Measurements from ENCODE around the gene PTTG1IP2. TPM values are rescaled to one million over a fixed set of nuclear protein-coding genes. Genes with fewer than 3 reads are reported as not detected.

PTTG1IP2 gene
- total RNA-seq, 4 donors from 2014 or later, result not detected

DNA sequence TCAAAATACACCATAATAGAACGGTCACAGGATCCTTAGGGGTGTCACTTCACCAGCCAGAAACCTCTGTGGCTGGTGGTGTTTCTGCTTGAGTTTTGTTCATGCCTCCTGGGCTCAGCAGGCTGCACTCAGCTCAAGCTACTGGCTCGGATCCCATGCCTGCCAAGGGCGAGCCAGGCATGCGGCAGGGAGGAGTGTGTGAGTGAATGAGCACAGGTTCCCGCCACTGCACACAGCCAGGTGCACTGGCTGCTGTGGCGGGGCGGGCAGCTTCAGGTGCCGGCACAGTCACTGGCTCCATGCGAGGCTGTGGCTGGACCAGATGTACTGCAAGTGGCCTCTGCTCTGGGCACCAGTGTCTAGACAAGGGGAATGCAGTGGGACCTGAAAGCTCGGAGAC, 36.7 kb upstream of the PTTG1IP2 start:
- no peak for TF ChIP-seq POLR2AphosphoS5 (IDR thresholded peaks at IDR 0.05)
- TF ChIP-seq, protein P1, sequence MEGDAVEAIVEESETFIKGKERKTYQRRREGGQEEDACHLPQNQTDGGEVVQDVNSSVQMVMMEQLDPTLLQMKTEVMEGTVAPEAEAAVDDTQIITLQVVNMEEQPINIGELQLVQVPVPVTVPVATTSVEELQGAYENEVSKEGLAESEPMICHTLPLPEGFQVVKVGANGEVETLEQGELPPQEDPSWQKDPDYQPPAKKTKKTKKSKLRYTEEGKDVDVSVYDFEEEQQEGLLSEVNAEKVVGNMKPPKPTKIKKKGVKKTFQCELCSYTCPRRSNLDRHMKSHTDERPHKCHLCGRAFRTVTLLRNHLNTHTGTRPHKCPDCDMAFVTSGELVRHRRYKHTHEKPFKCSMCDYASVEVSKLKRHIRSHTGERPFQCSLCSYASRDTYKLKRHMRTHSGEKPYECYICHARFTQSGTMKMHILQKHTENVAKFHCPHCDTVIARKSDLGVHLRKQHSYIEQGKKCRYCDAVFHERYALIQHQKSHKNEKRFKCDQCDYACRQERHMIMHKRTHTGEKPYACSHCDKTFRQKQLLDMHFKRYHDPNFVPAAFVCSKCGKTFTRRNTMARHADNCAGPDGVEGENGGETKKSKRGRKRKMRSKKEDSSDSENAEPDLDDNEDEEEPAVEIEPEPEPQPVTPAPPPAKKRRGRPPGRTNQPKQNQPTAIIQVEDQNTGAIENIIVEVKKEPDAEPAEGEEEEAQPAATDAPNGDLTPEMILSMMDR (IDR thresholded peaks at IDR 0.05), result no peak
- no peak for TF ChIP-seq POLR2A (IDR thresholded peaks at IDR 0.05)
- TF ChIP-seq EP300 (IDR thresholded peaks at IDR 0.05), result no peak
- H3K36me3 ChIP-seq, result no peaks in the 10 kb centered on the region
- no peak for ATAC-seq

DNA sequence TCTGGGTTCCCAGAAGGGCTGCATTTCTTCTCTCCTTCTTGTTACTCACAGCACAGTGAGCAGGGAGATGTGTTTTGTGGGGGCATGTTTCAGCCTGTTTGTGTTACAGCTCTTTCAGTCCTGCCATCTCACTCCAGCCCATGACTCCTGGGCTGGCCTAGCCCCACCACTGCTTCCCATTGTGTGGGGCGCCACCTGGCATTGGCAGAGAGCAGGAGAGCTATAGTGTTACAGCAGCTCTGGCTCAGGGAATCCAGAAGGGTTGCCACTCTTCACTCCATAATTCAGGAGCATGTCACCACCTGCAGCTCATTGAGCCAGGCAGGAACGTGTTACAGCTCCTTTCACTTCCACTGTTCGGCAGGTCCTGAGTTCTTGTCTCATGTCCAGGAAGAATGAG, 36.2 kb upstream of the PTTG1IP2 start:
- Histone ChIP-seq H3K36me3 (no peaks in the 10 kb centered on the region), H3K27me3 (no peaks in the 10 kb centered on the region), H3K27ac (no peak overlapping the region), H3K4me1 (no peaks in the 10 kb centered on the region), H3K9me3 (peaks cover 0 to 8% (median 0%) of the 10 kb centered on the region in 3 donors), H3K4me3 (no peak overlapping the region)
- TF ChIP-seq EP300 (IDR thresholded peaks at IDR 0.05) (no peak), POLR2A (IDR thresholded peaks at IDR 0.05) (no peak), POLR2AphosphoS5 (IDR thresholded peaks at IDR 0.05) (no peak)
- TF ChIP-seq, protein P1 (IDR thresholded peaks at IDR 0.05), result no peak
- ATAC-seq, result no peak
- WGBS, 2 donors (ENCODE audit: low coverage in 1 of 2), result no CpG with 5 or more reads among the region's 3 CpGs

More for the DNA sequence above, 36.7 kb upstream of the PTTG1IP2 start:
- Histone ChIP-seq H3K4me3 (no peak overlapping the region), H3K9me3 (peaks cover 0 to 8% (median 0%) of the 10 kb centered on the region in 3 donors), H3K27me3 (no peaks in the 10 kb centered on the region), H3K4me1 (no peaks in the 10 kb centered on the region), H3K27ac (no peak overlapping the region)
- WGBS, 2 donors (ENCODE audit: low coverage in 1 of 2), result 54% methylated on average over 5 of the region's 10 CpGs; no CpG with 5 or more reads in 1 of the 2 donors

DNA sequence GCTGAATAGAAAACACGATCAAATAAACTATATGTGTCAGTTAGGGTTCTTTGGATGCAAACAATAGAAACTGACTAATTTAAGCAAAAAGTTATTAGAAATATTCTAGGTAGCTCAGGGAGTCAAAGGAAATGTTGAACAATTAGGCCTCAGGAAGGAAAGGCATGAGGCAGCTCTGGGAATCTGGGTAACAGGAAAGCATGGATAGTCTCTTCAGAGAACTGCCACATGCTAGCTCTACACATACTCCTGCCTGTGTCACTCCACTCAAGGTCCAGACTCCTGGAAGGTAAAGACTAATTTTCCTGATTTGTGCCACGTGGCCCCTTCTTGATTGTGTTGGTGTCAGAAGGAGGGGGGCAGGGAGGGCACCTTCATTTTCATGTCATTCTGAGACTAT, 23.8 kb upstream of the PTTG1IP2 start:
- Histone ChIP-seq H3K4me1 (no peaks in the 10 kb centered on the region), H3K36me3 (no peaks in the 10 kb centered on the region), H3K27ac (no peak overlapping the region), H3K27me3 (no peaks in the 10 kb centered on the region), H3K9me3 (no peaks in the 10 kb centered on the region), H3K4me3 (no peak overlapping the region)
- WGBS, 2 donors (ENCODE audit: low coverage in 1 of 2), result 38 to 63% methylated on average over 2 of the region's 2 CpGs
- no peak for ATAC-seq
- no peak for TF ChIP-seq EP300 (IDR thresholded peaks at IDR 0.05)
- TF ChIP-seq POLR2AphosphoS5 (IDR thresholded peaks at IDR 0.05), result no peak
- no peak for TF ChIP-seq POLR2A (IDR thresholded peaks at IDR 0.05)
- TF ChIP-seq, protein P1 (IDR thresholded peaks at IDR 0.05), result no peak

DNA sequence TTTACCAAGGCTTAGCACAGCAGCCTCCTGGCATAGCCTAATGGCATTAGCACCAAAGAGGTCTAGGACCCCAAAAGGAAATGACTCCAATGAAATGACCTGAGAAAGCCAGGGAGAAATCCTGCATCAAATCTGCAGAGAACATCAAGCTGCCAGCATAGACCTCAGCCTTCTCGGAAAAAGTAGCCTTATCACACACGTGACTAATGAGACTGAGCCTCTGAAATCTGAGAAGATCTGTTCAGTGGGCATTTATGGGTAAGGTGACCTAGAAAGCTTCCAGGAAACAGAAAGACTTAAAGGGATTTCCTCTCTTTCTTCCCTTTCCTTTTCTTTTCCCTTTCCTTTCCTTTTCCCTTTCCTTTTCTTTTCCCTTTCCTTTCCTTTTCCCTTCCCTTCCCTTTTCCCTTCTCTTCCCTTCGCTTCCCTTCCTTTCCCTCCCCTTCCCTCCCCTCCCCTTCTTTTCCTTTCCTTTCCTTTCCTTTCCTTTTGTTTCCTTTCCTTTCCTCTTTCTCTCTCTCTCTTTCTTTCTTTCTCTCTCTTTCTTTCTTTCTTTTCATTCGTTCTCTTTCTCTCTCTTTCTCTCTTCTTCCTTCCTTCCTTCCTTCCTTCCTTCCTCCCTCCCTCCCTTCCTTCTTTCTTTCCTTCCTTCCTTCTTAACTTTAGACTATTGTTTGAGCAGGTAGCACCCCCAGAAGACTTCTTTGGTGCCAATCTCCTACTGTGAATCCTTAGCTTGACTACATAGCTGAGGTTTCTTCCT, 23.1 kb upstream of the PTTG1IP2 start:
- no peak for ATAC-seq
- no peaks in the 10 kb centered on the region for H3K27me3 ChIP-seq
- no peak overlapping the region for H3K27ac ChIP-seq
- H3K36me3 ChIP-seq, result no peaks in the 10 kb centered on the region
- 43 to 49% methylated on average over 3 to 4 of the region's 4 CpGs for WGBS, 2 donors (ENCODE audit: low coverage in 1 of 2)
- TF ChIP-seq POLR2AphosphoS5 (IDR thresholded peaks at IDR 0.05) (no peak), EP300 (IDR thresholded peaks at IDR 0.05) (no peak), POLR2A (IDR thresholded peaks at IDR 0.05) (no peak)
- H3K9me3 ChIP-seq, result no peaks in the 10 kb centered on the region
- H3K4me1 ChIP-seq, result no peaks in the 10 kb centered on the region
- no peak overlapping the region for H3K4me3 ChIP-seq

DNA sequence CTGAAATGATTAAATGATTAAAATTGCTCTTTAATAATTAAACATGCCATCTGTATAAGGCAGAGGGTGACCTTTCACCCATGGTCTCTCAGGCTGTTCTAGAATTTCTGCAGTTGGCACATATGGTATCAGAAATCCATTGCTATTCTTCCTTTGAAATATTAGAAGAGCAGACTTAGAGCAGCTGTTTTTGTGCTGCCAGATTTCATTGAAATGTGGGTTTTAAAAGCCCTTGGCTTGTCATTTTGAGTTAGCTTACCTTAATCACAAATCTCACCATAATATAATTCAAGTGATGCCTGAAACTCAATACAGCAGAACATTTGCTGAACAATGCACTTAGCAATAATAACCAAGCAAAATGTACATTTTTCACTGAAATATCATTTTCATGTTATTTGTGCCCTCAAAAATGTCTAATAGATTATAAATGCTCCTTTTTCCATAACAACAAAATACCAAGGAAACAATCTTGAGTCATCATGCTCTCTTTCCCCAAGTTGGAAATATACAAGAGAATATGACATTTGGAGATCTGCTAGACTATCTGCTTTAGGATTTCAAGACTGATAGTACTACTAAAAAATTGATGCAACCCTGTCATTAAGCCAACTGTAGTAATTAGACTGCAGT, 16.1 kb upstream of the PTTG1IP2 start:
- no peak for ATAC-seq
- H3K9me3 ChIP-seq, result no peaks in the 10 kb centered on the region
- H3K27ac ChIP-seq, result no peak overlapping the region
- no peaks in the 10 kb centered on the region for H3K36me3 ChIP-seq
- H3K27me3 ChIP-seq, result no peaks in the 10 kb centered on the region
- H3K4me3 ChIP-seq, result no peak overlapping the region
- H3K4me1 ChIP-seq, result peaks cover 0 to 4% (median 0%) of the 10 kb centered on the region in 3 donors
- TF ChIP-seq POLR2A (IDR thresholded peaks at IDR 0.05), result no peak

DNA sequence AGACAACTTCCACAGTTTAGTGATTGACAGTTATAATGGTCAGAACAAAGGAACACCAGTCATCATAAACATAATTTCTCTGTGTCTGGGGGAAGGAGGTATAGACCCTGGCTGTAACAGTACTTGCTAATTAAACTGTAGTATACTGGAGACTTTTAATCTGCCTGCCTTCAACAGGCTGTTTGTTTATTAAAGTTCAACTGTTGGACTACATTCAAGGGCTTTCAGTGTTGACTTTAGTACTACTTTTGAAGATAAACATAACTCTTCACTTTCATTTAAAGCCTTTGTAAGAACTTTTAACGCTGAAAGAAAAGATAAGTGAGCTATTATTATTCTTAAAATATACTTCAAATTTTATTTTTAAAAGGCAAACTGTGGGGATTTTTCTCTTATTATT, 15.5 kb upstream of the PTTG1IP2 start:
- ATAC-seq, result no peak
- no peaks in the 10 kb centered on the region for H3K9me3 ChIP-seq
- peaks cover 0 to 4% (median 0%) of the 10 kb centered on the region in 3 donors for H3K4me1 ChIP-seq
- TF ChIP-seq, protein P1 (IDR thresholded peaks at IDR 0.05), result no peak
- TF ChIP-seq POLR2AphosphoS5 (IDR thresholded peaks at IDR 0.05) (no peak), POLR2A (IDR thresholded peaks at IDR 0.05) (no peak)
- H3K27me3 ChIP-seq, result no peaks in the 10 kb centered on the region
- no peak overlapping the region for H3K27ac ChIP-seq
- H3K4me3 ChIP-seq, result no peak overlapping the region
- no peaks in the 10 kb centered on the region for H3K36me3 ChIP-seq
- 24 to 25% methylated on average over 1 of the region's 1 CpG for WGBS, 2 donors (ENCODE audit: low coverage in 1 of 2)
